ENCODE results near the gene UMAD1. TPM values are rescaled to one million over a fixed set of nuclear protein-coding genes. Genes with fewer than 3 reads are reported as not detected.

UMAD1 gene
- total and polyA plus RNA-seq, 2 donors from 2014 or later = 18.0 to 20.3 TPM

DNA sequence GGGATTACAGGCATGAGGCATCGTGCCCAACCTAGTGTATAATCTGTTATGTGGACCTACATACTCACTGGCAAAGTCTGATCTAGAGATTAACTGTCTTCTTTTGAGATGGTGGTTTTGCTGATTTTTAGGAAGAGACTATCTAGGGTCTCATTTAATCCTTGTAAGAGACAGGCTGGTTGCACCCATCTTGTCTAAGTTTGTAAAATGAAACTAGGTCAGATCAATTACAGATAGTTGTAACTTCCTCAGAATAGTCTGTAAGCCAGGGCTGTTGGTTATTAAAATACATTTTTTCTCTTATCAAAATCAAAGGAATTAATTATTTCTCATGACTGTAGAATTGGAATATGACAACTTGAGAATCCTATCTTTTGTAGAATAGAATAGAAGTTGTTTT lies 142.4 kb downstream of the UMAD1 start:
- FAIRE-seq = no peak

DNA sequence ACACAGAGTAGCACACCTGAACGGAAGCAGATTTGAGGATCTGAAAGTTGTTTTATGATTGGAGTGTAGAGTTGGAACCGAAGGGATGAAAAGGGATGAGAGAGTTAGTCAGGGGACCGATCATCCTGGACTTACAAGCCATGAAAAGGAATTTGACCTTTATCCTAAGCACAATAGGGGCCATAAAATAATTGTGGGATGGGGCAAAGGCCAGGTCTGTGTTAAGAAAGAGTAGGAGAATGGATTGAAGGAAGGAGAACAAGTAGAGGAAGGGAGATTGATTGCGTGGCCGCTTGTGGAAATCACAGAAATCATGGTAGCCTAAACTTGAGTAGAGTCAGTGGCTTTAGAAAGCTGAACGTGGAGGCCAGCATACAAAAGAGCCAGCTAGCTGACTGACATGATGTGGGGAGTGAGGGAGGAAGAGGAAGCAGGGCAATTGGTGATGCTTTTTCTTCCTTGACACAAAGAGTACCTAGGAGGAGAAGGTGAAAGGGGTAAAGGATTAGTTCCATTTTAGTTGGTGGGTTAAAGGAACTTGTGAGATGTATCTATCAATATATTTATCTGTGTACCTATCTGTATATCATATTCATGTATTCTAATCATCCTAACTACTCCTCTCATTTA lies 144.9 kb downstream of the UMAD1 start:
- H3K9ac ChIP-seq (ENCODE audit: low read length in 3 of 3) = no peak overlapping the region
- H3K4me1 ChIP-seq (ENCODE audit: control insufficient read depth in 2 of 3, insufficient read depth in 2 of 3, low read depth in 1 of 3, low read length in 3 of 3) = no peaks in the 10 kb centered on the region
- H3K36me3 ChIP-seq (ENCODE audit: control insufficient read depth in 2 of 3, insufficient read depth in 3 of 3, low read length in 3 of 3) = no peaks in the 10 kb centered on the region
- no peak overlapping the region for H3K27ac ChIP-seq (ENCODE audit: low read depth in 2 of 2, low read length in 2 of 2)
- H3K4me3 ChIP-seq (ENCODE audit: low read length in 3 of 3) = no peak overlapping the region
- DNase-seq = no peak
- no peaks in the 10 kb centered on the region for H3K27me3 ChIP-seq (ENCODE audit: control insufficient read depth, insufficient read depth, low read length)
- TF ChIP-seq, protein P1, sequence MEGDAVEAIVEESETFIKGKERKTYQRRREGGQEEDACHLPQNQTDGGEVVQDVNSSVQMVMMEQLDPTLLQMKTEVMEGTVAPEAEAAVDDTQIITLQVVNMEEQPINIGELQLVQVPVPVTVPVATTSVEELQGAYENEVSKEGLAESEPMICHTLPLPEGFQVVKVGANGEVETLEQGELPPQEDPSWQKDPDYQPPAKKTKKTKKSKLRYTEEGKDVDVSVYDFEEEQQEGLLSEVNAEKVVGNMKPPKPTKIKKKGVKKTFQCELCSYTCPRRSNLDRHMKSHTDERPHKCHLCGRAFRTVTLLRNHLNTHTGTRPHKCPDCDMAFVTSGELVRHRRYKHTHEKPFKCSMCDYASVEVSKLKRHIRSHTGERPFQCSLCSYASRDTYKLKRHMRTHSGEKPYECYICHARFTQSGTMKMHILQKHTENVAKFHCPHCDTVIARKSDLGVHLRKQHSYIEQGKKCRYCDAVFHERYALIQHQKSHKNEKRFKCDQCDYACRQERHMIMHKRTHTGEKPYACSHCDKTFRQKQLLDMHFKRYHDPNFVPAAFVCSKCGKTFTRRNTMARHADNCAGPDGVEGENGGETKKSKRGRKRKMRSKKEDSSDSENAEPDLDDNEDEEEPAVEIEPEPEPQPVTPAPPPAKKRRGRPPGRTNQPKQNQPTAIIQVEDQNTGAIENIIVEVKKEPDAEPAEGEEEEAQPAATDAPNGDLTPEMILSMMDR (IDR thresholded peaks at IDR 0.05; ENCODE audit: borderline replicate concordance, extremely low read depth, insufficient read depth) = no peak
- intact Hi-C loops (cut with DNase I) = no loop called here
- FAIRE-seq = no peak
- no peaks in the 10 kb centered on the region for H3K9me3 ChIP-seq (ENCODE audit: control insufficient read depth in 2 of 3, insufficient read depth in 1 of 3, low read length in 3 of 3)

More for the DNA sequence above, 142.4 kb downstream of the UMAD1 start:
- no peak overlapping the region for H3K27ac ChIP-seq (ENCODE audit: low read depth in 2 of 2, low read length in 2 of 2)
- no peaks in the 10 kb centered on the region for H3K36me3 ChIP-seq (ENCODE audit: control insufficient read depth in 2 of 3, insufficient read depth in 3 of 3, low read length in 3 of 3)
- no peaks in the 10 kb centered on the region for H3K9me3 ChIP-seq (ENCODE audit: control insufficient read depth in 2 of 3, insufficient read depth in 1 of 3, low read length in 3 of 3)
- H3K4me3 ChIP-seq (ENCODE audit: low read length in 3 of 3) = no peak overlapping the region
- TF ChIP-seq, protein P1 (IDR thresholded peaks at IDR 0.05; ENCODE audit: borderline replicate concordance, extremely low read depth, insufficient read depth) = no peak
- H3K4me1 ChIP-seq (ENCODE audit: control insufficient read depth in 2 of 3, insufficient read depth in 2 of 3, low read depth in 1 of 3, low read length in 3 of 3) = no peaks in the 10 kb centered on the region
- intact Hi-C loops (cut with DNase I) = no loop called here
- DNase-seq = no peak
- no peaks in the 10 kb centered on the region for H3K27me3 ChIP-seq (ENCODE audit: control insufficient read depth, insufficient read depth, low read length)
- no peak overlapping the region for H3K9ac ChIP-seq (ENCODE audit: low read length in 3 of 3)

DNA sequence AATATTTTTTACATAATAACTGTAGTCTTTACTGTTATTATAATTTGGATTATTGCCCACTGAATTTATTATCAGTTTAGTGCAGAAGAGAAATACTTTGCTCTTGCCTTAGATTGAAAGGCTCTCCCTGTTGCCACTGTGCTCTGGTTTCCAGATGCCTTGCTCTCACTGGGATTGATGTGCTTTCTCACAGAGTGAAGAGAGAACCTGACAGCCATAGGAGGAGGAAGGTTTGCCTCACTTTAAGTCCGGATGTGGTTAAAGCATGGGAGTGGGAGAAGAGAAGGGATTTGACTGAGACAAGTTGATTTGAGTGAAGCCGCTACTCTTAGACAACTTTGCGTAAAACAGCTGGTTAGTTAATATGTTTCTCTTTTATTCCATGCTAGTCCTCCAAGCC lies 146.0 kb downstream of the UMAD1 start:
- Histone ChIP-seq H3K9ac (ENCODE audit: low read length in 3 of 3) (no peak overlapping the region), H3K27me3 (ENCODE audit: control insufficient read depth, insufficient read depth, low read length) (no peaks in the 10 kb centered on the region), H3K9me3 (ENCODE audit: control insufficient read depth in 2 of 3, insufficient read depth in 1 of 3, low read length in 3 of 3) (no peaks in the 10 kb centered on the region), H3K36me3 (ENCODE audit: control insufficient read depth in 2 of 3, insufficient read depth in 3 of 3, low read length in 3 of 3) (no peaks in the 10 kb centered on the region), H3K4me3 (ENCODE audit: low read length in 3 of 3) (no peak overlapping the region), H3K27ac (ENCODE audit: low read depth in 2 of 2, low read length in 2 of 2) (no peak overlapping the region), H3K4me1 (ENCODE audit: control insufficient read depth in 2 of 3, insufficient read depth in 2 of 3, low read depth in 1 of 3, low read length in 3 of 3) (no peaks in the 10 kb centered on the region)
- DNase-seq = no peak
- TF ChIP-seq, protein P1 (IDR thresholded peaks at IDR 0.05; ENCODE audit: borderline replicate concordance, extremely low read depth, insufficient read depth) = no peak
- intact Hi-C loops (cut with DNase I) = no loop called here
- FAIRE-seq = no peak

DNA sequence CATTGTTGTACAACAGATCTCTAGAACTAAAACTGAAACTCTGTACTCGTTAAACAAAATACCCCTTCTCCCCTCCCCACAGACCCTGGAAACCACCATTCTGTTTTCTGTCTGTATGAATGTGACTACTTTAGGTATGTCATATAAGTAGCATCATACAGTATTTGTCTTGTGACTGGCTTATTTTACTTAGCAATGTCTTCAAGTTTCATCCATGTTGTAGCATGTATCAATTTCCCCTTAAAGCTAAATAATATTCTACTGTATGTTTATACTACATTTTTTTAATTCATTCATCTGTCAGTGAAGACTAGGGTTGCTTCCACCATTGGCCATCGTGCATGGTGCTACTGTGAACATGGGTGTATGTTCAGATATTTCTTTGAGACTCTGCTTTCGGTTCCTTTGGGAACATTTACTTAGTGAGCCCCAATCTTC lies 149.0 kb downstream of the UMAD1 start:
- DNase-seq = no peak
- intact Hi-C loops (cut with DNase I) = no loop called here
- FAIRE-seq = no peak

More for the DNA sequence above, 149.0 kb downstream of the UMAD1 start:
- no peaks in the 10 kb centered on the region for H3K9me3 ChIP-seq (ENCODE audit: control insufficient read depth in 2 of 3, insufficient read depth in 1 of 3, low read length in 3 of 3)
- no peaks in the 10 kb centered on the region for H3K4me1 ChIP-seq (ENCODE audit: control insufficient read depth in 2 of 3, insufficient read depth in 2 of 3, low read depth in 1 of 3, low read length in 3 of 3)
- no peaks in the 10 kb centered on the region for H3K27me3 ChIP-seq (ENCODE audit: control insufficient read depth, insufficient read depth, low read length)
- H3K9ac ChIP-seq (ENCODE audit: low read length in 3 of 3) = no peak overlapping the region
- no peak overlapping the region for H3K27ac ChIP-seq (ENCODE audit: low read depth in 2 of 2, low read length in 2 of 2)
- H3K36me3 ChIP-seq (ENCODE audit: control insufficient read depth in 2 of 3, insufficient read depth in 3 of 3, low read length in 3 of 3) = no peaks in the 10 kb centered on the region
- TF ChIP-seq, protein P1 (IDR thresholded peaks at IDR 0.05; ENCODE audit: borderline replicate concordance, extremely low read depth, insufficient read depth) = no peak
- no peak overlapping the region for H3K4me3 ChIP-seq (ENCODE audit: low read length in 3 of 3)
